GM10248 (cell line): ENCODE measurements around the gene FBRS.
"Not testable (repeated sequence)": the region's sequence is repeated elsewhere in the genome, so short reads cannot be mapped to it uniquely, and the experiment has no call there.

Source experiments
- CTCF ChIA-PET: fragments of 300-600 bp; sonication (Branson Sonifier 250); formaldehyde crosslinking; extraction: SDS; loops from one replicate; lab custom pipeline; 2021; ENCODE audit warnings: antibody characterized with exemption; lab: Yijun Ruan, JAX
- POLR2A ChIA-PET: fragments of 350-650 bp; sonication (Branson Sonifier 250); formaldehyde crosslinking; extraction: SDS; loops from one replicate; lab custom pipeline; 2020; ENCODE audit warnings: antibody characterized with exemption; lab: Yijun Ruan, JAX
- DNase-seq: peaks from one replicate; pipeline ENCODE4 v3.0.0; 2012; ENCODE audit errors: extremely low spot score
- CTCF ChIP-seq: IDR thresholded peaks from 2 replicates; pipeline ENCODE4 v1.5.1; 2012; ENCODE audit warnings: mild to moderate bottlenecking, low read depth; ENCODE audit errors: extremely low read depth, missing control alignments, control extremely low read depth

FBRS gene

DNA sequence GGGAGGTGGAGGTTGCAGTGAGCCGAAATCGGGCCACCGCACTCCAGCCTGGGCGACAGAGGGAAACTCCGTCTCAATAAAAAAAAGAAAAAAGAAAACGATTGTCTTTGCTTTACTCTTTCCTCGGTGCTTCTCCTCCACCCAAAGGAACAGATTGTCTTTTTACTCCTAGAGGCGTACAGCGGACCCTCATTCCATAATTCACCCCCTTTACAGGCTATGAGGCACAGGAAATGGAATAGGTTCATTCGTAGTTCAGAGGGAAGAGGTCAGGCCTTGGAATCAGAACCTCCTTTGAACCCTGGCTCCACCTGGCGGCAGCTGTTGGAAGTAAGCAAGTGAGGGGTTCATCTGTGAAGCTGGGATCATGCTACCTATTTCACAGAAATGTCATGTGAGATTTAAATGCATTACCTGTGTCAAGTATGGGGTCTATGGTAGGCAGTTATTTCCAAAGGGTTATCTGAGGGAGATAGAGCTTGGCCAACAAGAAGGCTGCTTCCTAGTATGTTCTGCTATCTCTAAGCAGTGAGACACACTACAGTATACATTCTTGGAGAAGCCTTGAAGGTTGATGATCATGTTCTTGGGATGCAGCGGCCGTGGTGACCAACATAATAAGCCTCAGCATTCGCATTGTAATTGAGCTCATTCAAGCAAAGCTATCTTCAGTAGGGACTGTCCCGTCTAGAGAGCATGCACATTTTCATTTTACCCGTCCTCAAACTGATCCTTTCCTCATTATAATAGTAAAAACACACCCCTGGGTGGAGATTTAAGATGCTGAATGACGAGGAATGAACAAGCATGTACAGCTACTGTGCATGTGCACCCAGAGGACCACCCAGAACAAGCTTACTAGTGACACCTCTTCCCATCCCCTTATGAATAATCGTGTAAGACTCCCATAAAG, 29.3 kb upstream of the FBRS start:
- TF ChIP-seq CTCF, result peak; percentile 81
- POLR2A ChIA-PET, result no interaction called here
- DNase-seq, result peak; percentile 73
- CTCF ChIA-PET, result interaction anchor here (0.7 to 9.8 kb wide), 52 partner anchors 9 to 536 kb away, joined by 3 to 128 read pairs (median 4); partner anchors contain the start of genes DCTPP1, TBC1D10B, ZNF688 and ZNF689

- not testable (repeated sequence) for DNase-seq
- POLR2A ChIA-PET, result interaction anchor here (0.9 kb wide), 1 partner anchor 27 kb away, joined by 3 read pairs; no protein-coding TSS in a partner anchor
- CTCF ChIA-PET, result interaction anchor here (1.0 to 9.8 kb wide), 8 partner anchors 9 to 225 kb away, joined by 3 to 128 read pairs (median 4); partner anchors contain the start of genes DCTPP1, ZNF689 and ZNF771
These were observed 25.8 kb upstream of the FBRS start for GRCh38 chr16:30632454-30632853.

DNA sequence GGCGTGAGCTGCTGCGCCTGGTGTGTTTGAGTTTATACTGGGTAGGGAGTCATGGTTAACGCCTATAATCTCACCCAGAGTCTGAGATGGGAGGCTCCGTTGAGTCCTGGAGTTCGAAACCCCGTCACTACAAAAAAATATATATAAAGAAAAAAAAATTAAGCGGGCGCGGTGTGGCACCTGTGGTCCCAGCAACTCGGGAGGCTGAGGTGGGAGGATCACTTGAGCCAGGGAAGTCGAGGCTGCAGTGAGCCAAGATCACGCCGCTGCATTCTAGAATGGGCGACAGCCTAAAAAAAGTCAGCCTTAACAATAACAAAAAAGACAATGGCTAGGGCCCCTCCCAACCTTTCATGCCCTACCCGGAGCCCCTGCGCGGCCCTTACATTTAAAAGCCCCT, 24.7 kb upstream of the FBRS start:
- ChIA-PET CTCF (interaction anchor here (1.0 to 9.8 kb wide), 3 partner anchors 20 to 224 kb away, joined by 3 to 128 read pairs (median 28); partner anchors contain the start of genes DCTPP1 and ZNF689), POLR2A (interaction anchor here (0.6 to 1.0 kb wide), 3 partner anchors 17 to 82 kb away, joined by 4 to 7 read pairs (median 5); partner anchors contain the start of gene PRR14)
- DNase-seq, result no peak

DNA sequence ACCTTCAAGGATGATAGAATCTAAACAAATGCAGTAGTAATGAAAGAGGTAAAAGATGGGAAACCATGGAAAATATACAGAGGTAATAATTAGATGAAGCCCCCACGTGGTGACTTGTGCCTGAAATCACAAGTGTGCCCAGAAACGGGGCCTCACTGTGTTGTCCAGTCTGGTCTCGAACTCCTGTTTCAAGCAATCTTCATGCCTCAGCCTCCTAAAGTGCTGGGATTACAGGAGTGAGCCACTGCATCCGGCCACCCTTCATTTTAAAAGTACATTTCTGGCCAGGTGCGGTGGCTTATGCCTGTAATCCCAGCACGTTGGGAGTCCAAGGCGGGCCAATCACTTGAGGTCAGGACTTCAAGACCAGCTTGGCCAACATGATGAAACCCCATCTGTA, 21.6 kb upstream of the FBRS start:
- POLR2A ChIA-PET, result no interaction called here
- CTCF ChIA-PET, result interaction anchor here (0.9 to 4.3 kb wide), 6 partner anchors 8 to 227 kb away, joined by 3 to 25 read pairs (median 4); partner anchors contain the start of gene DCTPP1
- DNase-seq, result no peak
- TF ChIP-seq CTCF, result no peak

More for the DNA sequence above, 24.7 kb upstream of the FBRS start:
- TF ChIP-seq CTCF, result no peak

DNA sequence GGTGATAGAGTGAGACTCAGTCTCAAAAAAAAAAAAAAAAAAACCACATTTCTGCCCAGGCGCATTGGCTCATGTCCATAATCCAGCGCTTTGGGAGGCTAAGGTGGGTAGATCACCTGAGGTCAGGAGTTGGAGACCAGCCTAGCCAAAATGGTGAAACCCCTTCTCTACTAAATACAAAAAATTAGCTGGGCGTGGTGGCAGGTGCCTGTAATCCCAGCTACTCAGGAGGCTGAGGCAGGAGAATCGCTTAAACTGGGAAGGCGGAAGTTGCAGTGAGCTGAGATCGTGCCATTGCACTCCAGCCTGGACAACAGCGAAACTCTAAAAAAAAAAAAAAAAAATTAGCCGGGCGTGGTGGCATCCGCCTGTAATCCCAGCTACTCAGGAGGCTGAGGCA, 21.1 kb upstream of the FBRS start:
- POLR2A ChIA-PET, DNase-seq: not testable (repeated sequence)
- CTCF ChIA-PET, result interaction anchor here (0.9 to 4.3 kb wide), 7 partner anchors 8 to 228 kb away, joined by 3 to 25 read pairs (median 5); partner anchors contain the start of genes DCTPP1 and PRR14

DNA sequence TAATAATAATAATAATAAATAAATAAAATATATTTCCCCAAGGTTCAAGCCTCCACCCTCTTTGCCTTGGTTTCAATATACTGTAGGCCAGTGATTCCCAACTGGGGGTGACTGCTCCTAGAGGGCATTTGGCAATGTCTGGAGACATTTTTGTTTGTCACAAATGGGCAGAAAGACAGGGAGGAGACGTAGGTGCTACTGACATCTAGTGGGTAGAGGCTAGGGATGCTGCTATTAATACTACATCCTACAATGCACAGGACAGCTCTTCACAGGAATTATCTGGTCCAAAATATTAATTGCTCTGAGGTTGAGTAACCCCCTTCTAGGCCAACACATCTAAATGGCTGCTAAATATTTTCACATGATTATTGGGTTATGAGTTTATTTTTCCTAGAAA, 20.3 kb upstream of the FBRS start:
- CTCF ChIA-PET, result interaction anchor here (0.9 to 4.3 kb wide), 6 partner anchors 9 to 208 kb away, joined by 3 to 25 read pairs (median 4); partner anchors contain the start of genes DCTPP1 and PRR14
- DNase-seq, result no peak
- peak; percentile 41 for TF ChIP-seq CTCF
- POLR2A ChIA-PET, result no interaction called here

- POLR2A ChIA-PET, result no interaction called here
These were observed 16.8 kb upstream of the FBRS start for GRCh38 chr16:30641378-30641982.

More at GRCh38 chr16:30641378-30641982, 16.8 kb upstream of the FBRS start:
- CTCF ChIA-PET, result interaction anchor here (1.0 to 2.2 kb wide), 7 partner anchors 9 to 212 kb away, joined by 3 to 10 read pairs (median 5); partner anchors contain the start of genes DCTPP1 and PRR14
- TF ChIP-seq CTCF, result no peak
- no peak for DNase-seq
